GM19397 (cell line): ENCODE results near the gene GNAO1.
"Not testable (repeated sequence)": the region's sequence is repeated elsewhere in the genome, so short reads cannot be mapped to it uniquely, and the experiment has no call there.

ENCODE experiments used
- ATAC-seq: cut with Tn5 transposase; IDR thresholded peaks from one replicate; pipeline ENCODE4 v1.9.1; 2021; ENCODE audit warnings: mild to moderate bottlenecking, moderate library complexity; ENCODE audit not compliant: unreplicated experiment

Gene GNAO1

DNA sequence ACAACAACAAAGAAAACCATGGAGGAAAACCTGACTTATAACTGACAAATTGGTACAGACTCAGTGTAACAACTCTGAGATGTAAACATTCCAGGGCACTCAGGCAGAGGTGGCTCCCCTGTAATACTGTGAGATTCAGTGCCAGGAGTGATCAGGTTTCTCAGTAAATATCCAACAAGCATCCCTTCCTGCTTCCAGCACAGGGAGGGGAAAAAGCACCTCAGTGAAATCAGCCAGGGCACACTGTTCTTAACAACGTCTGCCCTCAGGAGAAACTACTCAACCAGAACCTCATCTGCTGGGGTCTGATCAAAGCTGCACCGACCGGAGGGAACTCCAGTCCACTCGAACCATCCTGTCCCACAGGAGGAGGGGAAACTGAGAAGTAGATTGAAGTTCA, 181.7 kb downstream of the GNAO1 start:
- ATAC-seq = no peak

DNA sequence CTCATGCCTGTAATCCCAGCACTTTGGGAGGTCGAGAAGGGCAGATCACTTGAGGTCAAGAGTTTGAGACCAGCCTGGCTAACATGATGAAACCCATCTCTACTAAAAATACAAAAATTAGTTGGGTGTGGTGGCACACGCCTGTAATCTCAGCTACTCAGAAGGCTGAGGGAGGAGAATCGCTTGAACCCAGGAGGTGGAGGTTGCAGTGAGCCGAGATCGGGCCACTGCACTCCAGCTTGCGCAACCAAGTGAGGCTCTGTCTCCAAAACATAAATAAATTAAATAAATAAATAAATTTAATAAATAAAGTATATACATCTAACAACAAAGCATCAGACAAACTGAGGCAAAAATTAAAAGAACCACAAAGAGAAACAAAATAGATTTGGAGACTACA, 184.5 kb downstream of the GNAO1 start:
- ATAC-seq = not testable (repeated sequence)

DNA sequence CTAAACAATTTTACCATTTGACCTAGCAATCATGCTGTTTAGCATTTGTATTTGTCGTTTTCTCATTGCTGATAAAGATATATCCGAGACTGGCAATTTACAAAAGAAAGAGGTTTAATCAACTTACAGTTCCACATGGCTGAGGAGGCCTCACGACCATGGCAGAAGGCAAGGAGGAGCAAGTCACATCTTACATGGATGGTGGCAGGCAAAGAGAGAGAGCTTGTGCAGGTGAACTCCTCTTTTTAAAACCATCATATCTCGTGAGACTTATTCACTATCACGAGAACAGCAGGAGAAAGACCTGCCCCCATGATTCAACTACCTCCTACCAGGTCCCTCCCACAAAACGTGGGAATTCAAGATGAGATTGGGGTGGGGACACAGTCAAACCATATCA, 187.8 kb downstream of the GNAO1 start:
- not testable (repeated sequence) for ATAC-seq

DNA sequence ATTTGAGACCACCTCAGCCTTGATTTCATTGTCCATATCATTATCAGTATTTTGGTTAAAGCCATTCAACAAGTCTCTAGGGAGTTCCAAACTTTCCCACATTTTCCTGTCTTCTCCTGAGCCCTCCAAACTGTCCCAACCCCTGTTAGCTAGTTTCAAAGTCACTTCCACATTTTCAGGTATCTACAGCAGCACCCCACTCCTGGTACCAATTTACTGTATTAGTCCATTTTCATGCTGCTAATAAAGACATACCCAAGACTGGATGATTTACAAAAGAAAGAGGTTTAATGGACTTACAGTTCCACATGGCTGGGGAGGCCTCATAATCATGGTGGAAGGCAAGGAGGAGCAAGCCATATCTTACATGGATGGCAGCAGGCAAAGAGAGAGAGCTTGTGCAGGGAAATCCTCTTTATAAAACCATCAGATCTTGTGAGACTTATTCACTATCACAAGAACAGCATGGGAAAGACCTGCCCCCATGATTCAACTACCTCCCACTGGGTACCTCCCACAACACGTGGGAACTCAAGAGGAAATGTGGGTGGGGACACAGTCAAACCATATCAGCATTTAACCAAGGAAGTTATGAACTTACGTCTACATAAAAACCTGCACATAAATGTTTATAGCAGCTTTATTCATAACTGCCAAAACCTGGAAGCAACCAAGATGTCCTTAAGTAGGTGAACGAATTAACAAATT, 189.6 kb downstream of the GNAO1 start:
- not testable (repeated sequence) for ATAC-seq

DNA sequence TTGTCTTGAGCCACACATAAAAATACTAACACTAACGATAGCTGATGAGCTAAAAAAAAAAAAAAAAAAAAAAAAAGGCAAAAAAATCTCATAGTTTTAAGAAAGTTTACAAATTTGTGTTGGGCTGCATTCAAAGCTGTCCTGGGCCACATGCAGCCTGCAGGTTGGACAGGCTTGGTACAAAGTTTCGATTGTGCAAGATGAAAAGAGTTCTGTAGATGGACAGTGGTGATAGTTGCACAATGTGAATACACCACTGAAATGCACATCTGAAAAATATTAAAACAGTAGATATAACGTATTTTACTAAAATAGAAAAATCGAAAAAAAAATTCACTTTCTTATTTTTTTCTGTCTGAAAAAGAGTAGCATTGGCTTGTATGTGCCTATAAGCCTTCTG, 191.2 kb downstream of the GNAO1 start:
- ATAC-seq = no peak

- ATAC-seq = no peak
Observed at GRCh38 chr16:56382901-56383355, 191.6 kb downstream of the GNAO1 start.

DNA sequence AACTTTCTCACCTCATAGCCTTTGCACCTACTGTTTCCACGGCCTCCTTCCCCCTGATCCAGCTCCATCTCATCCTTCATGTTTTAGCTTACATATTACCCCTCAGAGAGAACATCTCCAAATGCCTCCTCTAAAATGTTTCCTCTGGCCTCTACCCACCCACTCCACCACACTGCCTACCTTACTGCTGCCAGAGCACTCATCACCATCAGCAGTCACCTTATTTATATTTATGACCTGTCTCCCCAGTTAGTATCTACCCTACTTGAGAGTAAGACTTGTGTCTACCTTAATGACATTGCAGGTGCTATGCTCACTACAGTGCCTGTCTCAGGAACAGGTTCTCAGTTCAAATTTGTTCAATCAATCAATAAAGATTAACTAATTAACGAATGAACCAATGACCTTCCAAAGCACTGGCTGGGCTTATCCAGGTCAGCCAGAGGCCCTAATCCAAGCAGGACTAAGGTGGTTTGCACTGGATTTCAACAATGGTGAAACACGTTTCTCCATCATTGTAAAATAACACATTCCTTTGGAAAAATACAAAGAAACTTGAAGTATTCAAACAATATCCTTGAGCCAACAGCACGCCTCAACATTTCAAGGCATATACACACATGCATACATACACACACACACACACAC, 192.9 kb downstream of the GNAO1 start:
- no peak for ATAC-seq

GRCh38 chr16:56387396-56387795, 196.1 kb downstream of the GNAO1 start:
- ATAC-seq = no peak

DNA sequence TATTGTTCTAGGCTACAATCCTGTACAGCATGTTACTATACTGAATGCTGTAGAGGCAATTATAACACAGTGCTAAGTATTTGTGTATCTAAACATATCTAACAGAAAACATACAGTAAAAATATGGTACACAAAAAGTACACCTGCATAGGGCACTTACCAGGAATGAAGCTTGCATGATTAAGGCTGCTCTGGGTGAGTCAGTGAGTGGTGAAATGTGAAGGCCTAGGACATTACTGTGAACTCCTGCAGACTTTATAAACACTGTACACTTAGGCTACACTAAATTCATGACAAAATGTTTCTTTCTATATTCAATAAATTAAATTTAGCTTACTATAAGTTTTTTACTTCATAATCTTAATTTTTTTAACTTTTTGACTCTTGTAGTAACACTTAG, 196.9 kb downstream of the GNAO1 start:
- no peak for ATAC-seq

- ATAC-seq = no peak
Observed at GRCh38 chr16:56389554-56389953, 198.3 kb downstream of the GNAO1 start.

DNA sequence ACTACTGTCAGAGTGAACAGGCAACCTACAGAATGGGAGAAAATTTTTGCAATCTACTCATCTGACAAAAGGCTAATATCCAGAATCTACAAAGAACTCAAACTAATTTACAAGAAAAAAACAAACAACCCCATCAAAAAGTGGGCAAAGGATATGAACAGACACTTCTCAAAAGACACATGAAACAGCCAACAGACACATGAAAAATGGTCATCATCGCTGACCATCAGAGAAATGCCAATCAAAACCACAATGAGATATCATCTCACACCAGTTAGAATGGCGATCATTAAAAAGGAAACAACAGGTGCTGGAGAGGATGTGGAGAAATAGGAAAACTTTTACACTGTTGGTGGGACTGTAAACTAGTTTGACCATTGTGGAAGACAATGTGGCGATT, 205.4 kb downstream of the GNAO1 start:
- ATAC-seq = not testable (repeated sequence)

DNA sequence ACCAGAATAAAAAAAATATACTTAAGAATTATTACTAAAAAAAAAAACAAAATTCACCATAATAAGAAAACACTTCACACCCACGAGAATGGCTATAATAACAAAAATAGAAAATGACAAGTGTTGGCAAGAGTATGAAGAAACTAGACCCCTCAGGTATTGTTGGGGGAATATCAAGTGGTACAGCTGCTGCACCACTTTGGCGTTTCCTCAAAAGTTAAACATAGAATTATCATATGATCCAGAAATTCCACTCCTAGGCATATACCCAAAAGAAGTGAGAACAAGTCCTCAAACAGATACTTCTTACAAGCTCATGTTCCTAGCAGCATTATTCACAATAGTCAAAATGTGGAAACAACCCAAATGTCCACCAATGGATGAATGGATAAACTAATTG, 207.8 kb downstream of the GNAO1 start:
- no peak for ATAC-seq

DNA sequence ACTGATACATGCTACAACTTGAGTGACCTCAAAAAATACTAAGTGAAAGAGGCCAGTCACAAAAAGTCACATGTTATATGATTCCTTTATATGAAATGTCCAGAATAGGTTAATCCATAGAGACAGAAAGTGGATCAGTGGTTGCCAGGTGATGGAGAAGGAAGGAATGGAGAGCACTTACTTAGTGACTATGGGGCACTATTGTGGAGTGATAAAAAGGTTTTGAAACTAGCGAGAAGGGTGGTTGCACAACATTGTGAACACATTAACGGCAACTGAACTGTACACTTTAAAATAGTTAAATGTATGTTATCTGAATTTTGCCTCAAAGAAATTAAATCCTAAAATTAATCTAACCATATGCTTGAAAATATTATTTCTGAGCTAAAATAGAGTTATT, 208.2 kb downstream of the GNAO1 start:
- no peak for ATAC-seq

- no peak for ATAC-seq
Observed at GRCh38 chr16:56400458-56400857, 209.2 kb downstream of the GNAO1 start.

DNA sequence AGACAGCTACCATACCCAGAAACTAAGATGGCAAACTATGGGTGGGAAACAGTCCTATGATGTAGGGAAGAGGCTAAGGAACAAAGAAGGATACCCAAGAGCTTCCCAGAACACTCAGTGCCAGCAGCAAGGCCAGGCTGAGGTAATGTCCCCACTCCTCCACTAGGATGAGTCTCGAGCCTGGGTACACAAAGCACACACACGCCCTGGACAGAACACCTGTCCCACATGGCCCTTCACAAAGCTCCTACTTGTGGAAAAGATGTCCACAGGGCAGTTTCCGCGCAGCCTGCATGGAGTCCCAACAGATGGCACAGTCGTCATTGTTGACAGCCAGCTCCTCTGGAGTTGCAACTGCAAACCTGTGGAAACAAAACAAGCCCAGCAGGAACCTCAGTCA, 210.2 kb downstream of the GNAO1 start:
- no peak for ATAC-seq

DNA sequence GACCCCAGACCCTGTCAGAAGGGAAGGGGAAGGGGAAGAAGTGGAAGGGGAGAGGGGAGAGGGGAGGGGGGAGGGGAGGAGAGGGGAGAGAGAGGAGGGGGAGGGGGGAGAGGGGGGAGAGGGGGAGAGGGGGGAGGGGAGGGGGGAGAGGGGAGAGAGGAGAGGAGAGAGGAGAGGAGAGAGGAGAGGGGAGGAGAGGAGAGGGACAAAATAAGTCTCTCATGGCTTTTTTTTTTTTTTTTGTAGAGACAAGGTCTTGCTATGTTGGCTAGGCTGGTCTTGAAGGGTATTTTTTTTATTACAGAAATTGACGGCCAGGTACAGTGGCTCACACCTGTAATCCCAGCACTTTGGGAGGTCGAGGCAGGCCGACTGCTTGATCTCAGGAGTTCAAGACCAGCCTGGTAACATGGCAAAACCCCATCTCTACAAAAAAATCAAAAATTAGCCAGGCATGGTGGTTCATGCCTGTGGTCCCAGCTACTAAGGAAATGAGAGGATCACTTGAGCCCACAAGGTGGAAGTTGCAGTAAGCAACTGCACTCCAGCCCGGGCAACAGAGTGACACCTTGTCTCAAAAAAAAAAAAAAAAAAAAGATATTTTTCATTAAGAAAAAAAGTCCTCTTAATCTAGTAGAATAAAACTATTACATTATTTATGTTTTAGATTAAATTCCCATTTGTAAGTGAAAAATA, 214.8 kb downstream of the GNAO1 start:
- no peak for ATAC-seq
